ENCODE measurements around the gene NDUFB11. TPM values are rescaled to one million over a fixed set of nuclear protein-coding genes. Genes with fewer than 3 reads are reported as not detected.

NDUFB11 gene
- total RNA-seq, 1 experiment from 2014 or later = 138 TPM

GRCh38 chrX:47174846-47175587 is 30.5 kb upstream of the NDUFB11 start:
- DNase-seq (ENCODE audit: low spot score) = no peak

DNA sequence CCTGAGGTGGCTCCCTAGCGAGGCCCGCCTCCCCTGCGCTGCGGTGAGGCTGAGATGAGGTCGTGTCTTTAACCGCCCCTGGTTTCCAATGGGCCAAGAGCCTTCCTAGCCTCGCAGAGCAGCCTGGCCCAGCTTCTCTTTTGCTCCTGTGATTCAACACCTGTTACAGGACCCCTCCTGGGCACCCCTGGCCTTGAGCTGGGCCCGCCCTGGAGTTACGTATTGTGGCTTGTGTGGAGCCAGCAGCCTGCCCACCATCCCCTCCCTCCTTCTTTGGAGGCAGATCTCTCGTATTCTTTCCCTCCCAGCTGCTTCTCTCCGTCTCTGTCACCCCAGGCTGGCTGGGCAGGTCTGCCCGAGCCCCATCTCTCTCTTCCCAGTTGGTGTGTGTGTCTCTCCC is 29.9 kb upstream of the NDUFB11 start:
- no peak for DNase-seq (ENCODE audit: low spot score)

DNA sequence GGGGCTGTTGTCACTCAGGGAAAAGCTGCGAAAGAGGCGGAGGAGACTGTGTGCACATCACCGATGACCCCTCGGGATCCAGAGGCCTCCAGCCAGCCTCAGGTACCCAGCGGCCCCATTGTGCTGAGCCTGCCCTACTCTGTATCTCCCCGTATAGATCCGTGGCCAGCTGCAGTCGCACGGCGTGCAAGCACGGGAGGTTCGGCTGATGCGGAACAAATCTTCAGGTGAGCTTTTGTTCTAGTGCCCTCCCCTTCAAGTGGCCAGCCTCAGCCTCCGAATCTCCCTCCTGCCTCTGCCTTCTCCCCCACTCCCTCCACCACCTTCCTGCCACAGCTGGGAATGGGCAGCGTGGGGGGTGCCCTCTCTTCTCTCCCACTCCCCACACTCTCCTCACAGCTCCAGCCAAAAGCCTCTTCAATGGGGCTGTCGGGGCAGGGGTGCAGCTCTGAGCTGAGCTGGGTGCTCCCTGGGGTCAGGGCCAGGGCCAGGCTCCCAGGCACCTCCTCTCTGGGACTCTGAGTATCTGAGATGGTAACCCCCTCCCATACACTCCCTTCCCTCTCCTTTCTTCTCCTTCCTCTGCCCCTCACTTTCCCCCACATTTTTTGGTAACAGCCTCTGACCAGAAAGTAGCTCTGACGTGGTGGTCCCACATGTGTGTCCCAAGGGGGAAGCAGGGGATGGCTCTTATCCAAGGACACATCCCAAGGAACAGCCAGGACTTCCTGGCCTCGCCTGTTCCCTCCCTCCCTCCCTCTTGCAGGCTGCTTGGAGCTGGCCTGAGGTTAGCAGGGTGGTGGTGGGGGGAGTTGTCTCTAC is 28.7 kb upstream of the NDUFB11 start:
- DNase-seq (ENCODE audit: low spot score) = no peak

- peak; percentile 0 for DNase-seq (ENCODE audit: low spot score)
These were observed 28.0 kb upstream of the NDUFB11 start for GRCh38 chrX:47172549-47172948.

DNA sequence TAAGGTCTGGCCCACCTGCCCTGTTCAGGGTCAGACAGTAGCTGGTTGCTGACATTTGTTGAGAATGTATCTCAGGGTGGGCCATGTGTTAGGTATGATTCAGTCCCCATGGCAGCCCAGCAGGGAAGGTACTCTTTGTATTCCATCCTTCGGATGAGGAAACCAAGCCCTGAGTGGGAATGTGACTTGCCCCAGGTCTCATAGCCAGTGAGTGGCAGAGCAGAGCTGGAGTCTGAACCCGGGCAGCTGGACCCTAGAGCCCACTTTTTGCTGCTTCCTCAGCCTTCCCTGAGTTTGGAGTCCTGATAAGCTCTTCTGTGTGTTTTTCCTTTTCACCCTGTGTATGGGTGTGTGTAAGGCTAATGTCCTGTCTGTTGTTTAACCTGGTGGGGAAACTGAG is 27.5 kb upstream of the NDUFB11 start:
- DNase-seq (ENCODE audit: low spot score) = peak; percentile 1

DNA sequence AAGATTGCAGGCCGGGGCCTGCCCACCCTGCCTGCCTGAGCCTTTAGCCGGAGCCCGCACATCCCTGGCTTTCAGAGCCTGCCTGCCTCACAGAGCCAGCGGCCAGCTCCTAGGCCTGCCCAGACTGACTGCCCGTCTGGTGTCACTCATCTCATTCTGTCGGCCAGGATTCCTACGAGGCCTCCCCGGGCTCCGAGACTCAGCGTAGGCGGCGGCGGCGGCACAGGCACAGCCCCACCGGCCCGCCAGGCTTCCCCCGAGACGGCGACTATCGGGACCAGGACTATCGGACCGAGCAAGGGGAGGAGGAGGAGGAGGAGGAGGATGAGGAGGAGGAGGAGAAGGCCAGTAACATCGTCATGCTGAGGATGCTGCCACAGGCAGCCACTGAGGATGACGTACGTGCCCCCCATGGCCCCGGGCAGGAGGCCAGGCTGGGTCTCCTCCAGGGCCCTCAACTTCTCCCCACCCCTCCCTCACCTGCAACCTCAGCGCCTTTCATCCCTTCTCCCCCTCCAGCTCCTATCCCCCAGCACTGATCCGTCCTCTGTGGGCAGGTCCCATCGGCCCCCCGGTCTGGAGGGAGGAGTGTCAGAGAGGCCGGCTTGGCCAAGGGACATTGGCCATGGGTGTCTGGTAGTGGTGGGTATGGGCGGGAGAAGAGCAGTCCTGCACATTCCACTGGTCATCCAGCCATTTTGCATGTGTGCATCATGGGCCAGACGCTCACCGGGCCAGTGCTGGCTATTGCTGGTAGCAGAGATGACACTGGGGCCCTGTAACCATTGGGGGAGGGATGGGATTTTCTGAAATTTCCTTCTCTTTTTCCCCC is 26.6 kb upstream of the NDUFB11 start:
- DNase-seq (ENCODE audit: low spot score) = peak; percentile 1

DNA sequence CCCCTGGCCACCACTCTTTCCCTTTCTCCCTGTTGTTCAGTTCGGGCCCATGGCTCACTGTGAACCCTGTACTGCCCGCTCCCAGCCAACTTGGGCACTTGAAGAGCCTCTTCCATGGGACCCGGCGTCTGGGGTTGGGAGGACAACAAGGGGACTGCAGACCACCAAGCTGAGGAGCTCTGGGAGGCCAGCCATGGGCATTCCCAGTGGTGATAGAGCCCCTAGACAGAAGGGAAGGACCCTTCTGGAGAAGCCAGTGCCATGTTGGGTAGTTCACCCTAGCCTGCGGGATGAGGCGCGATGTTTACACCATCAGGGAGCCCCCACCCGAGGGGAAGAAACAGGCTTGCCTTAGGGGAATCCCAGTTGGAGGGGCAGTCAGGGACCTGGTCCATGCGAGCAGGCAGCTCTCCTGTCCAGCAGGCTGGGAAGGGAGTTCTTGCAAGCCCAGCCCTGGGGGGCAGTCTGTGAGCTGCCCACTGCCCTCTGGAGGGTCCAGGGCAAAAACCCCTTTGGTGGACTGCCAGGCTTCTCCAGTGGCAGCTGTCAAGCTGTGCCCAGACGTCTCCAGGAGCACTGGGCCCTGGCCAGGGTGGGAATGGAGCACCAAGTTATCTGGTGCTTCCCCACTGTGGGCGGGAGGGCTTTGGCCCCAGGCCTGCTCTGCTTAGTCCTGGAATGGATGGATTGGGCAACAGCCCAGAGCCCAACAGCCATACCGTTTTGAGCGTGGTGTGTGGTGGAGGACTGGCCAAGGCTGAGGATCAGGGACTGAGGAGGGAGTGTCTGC is 25.4 kb upstream of the NDUFB11 start:
- DNase-seq (ENCODE audit: low spot score) = peak; percentile 1

DNA sequence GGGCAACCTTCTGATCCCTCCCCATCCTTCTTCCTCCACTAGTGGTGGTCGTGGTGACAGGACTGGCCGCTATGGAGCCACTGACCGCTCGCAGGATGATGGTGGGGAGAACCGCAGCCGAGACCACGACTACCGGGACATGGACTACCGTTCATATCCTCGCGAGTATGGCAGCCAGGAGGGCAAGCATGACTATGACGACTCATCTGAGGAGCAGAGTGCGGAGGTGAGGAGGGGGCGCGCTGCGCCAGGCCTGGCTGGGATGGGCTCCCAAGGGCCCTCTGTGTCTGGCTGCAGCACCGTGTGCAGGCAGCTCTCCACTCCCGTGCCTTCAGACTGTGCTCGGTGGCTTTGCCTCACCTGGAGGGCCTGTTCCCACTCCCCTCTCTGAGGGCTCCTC is 24.8 kb upstream of the NDUFB11 start:
- DNase-seq (ENCODE audit: low spot score) = no peak

DNA sequence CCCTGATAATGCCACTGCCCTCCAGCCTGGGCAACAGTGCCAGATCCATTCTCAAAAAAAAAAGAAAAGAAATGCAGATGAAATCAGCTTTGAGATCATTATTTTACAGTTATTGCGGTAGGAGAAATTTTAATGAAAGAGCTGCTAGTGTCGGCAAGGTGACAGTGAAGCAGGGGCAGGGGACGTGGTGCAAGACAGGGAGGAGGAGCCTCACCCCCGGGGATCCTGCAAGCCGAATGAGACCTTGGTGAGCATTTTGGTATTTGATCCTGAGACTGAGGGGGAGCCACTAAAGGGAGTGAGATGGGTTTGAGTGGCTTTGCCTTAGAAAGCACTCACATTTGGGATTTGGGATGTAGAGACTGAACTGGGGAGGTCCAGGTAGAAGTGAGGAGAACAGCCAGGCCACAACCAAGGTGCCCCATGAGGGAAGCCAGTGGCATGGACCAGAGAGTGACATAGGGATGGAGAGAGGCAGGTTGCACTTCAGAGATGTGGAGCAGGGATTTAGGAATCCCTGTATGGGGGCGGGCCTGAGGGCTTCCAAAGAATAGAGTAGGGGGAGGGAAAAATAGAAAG is 24.1 kb upstream of the NDUFB11 start:
- no peak for DNase-seq (ENCODE audit: low spot score)

DNA sequence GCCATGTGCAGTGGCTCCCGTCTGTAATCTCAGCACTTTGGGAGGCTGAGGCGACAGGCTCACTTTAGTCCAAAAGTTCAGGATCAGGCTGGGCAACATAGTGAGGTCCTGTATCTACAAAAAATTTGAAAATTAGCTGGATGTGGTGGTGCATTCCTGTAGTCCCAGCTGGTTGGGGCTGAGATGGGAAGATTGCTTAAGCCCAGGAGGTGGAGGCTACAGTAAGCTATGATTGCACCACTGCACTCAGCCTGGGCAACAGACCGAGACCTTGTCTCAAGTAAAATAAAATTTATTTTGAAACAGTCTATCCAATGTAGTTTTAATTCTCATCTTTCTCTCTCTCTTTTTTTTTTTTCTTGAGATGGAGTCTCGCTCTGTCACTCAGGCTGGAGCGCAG is 21.6 kb upstream of the NDUFB11 start:
- DNase-seq (ENCODE audit: low spot score) = no peak

DNA sequence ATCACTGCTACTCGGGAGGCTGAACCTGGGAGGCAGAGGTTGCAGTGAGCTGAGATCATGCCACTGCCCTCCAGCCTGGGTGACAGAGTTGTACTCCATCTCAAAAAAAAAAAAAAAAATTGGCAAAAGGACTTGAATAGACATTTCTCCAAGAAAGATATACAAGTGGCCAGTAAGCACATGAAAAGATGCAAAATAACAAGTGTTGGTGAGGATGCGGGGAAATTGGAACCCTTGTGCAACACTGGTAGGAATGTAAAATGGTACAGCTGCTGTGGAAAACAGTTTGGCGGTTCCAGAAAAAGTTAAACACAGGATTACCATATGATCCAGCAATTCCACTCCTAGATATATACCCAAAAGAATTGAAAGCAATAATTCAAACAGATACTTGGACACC is 19.9 kb upstream of the NDUFB11 start:
- no peak for DNase-seq (ENCODE audit: low spot score)

GRCh38 chrX:47162927-47163583 is 18.6 kb upstream of the NDUFB11 start:
- no peak for DNase-seq (ENCODE audit: low spot score)

GRCh38 chrX:47160781-47161180 is 16.3 kb upstream of the NDUFB11 start:
- DNase-seq (ENCODE audit: low spot score) = no peak

DNA sequence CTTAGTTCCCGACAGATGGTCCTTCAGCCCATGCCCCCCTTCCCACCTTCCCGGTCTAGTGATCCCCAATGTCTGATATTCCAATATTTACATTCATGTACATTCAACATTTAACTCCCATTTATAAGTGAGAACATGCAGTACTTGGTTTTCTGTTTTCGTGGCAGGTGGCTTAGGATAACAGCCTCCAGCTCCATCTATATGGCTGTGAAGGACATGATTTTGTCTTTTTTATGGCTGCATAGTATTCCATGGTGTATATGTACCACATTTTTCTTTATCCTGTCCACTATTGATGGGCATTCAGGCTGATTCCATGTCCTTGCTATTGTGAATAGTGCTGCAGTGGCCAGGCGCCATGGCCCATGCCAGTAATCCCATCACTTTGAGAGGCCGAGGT is 14.3 kb upstream of the NDUFB11 start:
- no peak for DNase-seq (ENCODE audit: low spot score)

GRCh38 chrX:47158131-47158530 is 13.6 kb upstream of the NDUFB11 start:
- DNase-seq (ENCODE audit: low spot score) = no peak

DNA sequence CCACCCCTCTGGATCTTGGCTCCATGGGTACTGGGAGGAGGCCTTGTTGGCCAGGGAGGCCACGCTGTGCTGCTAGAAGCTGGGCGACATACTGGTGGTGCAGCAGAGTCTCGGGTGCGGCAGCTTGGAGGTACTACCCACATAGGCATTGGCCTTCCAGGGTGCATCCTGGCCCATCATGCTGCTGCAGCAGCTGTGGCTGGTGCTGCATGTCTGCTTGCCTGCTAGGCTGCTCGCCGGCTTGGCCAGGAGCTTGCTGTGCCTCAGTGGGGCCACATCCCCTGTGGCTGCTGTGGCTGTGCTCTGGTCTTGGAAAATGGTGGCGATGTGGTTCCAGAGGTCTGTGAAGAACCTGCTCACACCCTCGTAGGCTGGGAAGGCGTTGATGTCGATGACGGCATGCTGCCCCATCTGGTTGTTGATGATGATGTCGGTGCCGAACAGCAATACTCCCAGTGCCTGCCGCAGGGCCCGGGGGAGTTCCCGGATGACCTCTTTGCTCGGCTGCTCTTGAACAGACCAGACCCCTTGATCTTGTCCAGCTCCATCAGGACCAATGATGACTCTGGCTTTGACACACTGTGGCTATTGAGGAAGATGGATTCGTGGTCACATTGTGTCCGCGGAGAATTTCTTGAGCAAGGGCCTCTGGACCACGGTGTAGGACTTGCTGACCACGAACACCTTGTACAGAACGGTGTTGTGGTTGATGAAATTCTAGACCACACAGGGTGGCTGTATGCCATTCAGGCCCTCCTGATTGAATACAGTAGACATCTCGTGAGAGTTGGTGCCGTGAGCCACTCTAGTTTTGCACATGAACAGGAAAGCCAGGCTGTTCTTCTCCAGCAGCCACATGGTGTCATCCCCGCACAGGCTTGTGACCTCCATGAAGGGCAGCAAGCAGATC is 12.4 kb upstream of the NDUFB11 start:
- DNase-seq (ENCODE audit: low spot score) = no peak

DNA sequence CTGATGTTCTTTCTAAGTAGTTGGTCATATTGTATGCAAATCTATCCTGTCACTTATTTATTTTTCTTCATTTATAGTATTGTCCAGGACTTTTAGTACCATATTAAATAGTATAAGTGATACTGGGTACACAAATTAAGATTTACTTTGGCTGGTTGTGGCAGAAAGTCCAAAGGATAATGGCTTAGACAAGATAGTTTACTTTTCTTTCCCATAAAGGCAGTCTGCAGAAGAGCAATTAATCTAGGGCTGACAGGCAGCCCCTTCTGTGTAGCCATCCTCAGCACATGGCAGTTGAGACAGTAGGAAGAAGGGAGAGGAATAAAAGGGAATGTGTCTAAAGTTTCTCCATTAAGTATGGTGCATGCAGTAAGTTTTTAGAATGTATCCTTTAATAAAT is 6.9 kb upstream of the NDUFB11 start:
- no peak for DNase-seq (ENCODE audit: low spot score)

DNA sequence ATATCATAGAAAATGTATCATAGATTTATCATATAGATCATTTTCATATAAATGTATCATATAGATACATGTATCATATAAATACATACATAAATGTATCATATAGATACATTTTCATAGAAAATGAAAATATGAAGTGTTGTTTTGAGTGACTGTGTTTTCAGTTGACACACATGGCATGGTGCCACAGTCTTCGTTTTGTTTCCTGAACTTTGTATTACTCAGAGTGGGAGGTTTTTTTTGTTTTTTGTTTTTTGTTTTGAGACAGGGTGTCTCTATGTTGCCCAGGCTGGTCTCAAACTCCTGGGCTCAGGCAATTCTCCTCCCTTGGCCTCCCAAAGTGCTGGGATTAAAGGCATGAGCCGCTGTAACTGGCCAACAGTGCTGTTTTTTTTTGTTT is 4.4 kb upstream of the NDUFB11 start:
- DNase-seq (ENCODE audit: low spot score) = no peak

Data from H4 (cell line).